ENCODE results near the gene TOR1B. TPM values are rescaled to one million over a fixed set of nuclear protein-coding genes. Genes with fewer than 3 reads are reported as not detected.
A peak's percentile ranks its signal among the peaks of the same experiment; 100 is the strongest.

Gene TOR1B
- total RNA-seq, 1 experiment from 2014 or later = 18.8 TPM

- TF ChIP-seq, protein P1, sequence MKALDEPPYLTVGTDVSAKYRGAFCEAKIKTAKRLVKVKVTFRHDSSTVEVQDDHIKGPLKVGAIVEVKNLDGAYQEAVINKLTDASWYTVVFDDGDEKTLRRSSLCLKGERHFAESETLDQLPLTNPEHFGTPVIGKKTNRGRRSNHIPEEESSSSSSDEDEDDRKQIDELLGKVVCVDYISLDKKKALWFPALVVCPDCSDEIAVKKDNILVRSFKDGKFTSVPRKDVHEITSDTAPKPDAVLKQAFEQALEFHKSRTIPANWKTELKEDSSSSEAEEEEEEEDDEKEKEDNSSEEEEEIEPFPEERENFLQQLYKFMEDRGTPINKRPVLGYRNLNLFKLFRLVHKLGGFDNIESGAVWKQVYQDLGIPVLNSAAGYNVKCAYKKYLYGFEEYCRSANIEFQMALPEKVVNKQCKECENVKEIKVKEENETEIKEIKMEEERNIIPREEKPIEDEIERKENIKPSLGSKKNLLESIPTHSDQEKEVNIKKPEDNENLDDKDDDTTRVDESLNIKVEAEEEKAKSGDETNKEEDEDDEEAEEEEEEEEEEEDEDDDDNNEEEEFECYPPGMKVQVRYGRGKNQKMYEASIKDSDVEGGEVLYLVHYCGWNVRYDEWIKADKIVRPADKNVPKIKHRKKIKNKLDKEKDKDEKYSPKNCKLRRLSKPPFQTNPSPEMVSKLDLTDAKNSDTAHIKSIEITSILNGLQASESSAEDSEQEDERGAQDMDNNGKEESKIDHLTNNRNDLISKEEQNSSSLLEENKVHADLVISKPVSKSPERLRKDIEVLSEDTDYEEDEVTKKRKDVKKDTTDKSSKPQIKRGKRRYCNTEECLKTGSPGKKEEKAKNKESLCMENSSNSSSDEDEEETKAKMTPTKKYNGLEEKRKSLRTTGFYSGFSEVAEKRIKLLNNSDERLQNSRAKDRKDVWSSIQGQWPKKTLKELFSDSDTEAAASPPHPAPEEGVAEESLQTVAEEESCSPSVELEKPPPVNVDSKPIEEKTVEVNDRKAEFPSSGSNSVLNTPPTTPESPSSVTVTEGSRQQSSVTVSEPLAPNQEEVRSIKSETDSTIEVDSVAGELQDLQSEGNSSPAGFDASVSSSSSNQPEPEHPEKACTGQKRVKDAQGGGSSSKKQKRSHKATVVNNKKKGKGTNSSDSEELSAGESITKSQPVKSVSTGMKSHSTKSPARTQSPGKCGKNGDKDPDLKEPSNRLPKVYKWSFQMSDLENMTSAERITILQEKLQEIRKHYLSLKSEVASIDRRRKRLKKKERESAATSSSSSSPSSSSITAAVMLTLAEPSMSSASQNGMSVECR (CRISPR knock-in tag; IDR thresholded peaks at IDR 0.05; ENCODE audit: borderline replicate concordance) = peak; percentile 76; the same call in 1 of the 2 replicates
- TF ChIP-seq ETV6 (CRISPR knock-in tag; IDR thresholded peaks at IDR 0.05) = peak; percentile 79; the same call in 1 of the 2 replicates
- TF ChIP-seq, protein P2, sequence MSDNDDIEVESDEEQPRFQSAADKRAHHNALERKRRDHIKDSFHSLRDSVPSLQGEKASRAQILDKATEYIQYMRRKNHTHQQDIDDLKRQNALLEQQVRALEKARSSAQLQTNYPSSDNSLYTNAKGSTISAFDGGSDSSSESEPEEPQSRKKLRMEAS (CRISPR knock-in tag; IDR thresholded peaks at IDR 0.05) = peak; percentile 86
- peak; percentile 37; the same call in 1 of the 2 replicates for TF ChIP-seq RELA (CRISPR knock-in tag; IDR thresholded peaks at IDR 0.05; ENCODE audit: borderline replicate concordance)
- no peak for TF ChIP-seq ZNF671 (CRISPR knock-in tag; IDR thresholded peaks at IDR 0.05)
These were observed 21.1 kb downstream of the TOR1B start, which contains the start of gene TOR1A (continued) for GRCh38 chr9:129823935-129824601.

- H3K4me1 Mint-ChIP-seq = peaks cover 9% of the 10 kb centered on the region
- TF ChIP-seq ZNF121 (CRISPR knock-in tag; IDR thresholded peaks at IDR 0.05) (no peak), JAZF1 (CRISPR knock-in tag; IDR thresholded peaks at IDR 0.05) (no peak), MXD4 (CRISPR knock-in tag; IDR thresholded peaks at IDR 0.05; ENCODE audit: borderline replicate concordance) (no peak), USF2 (CRISPR knock-in tag; IDR thresholded peaks at IDR 0.05) (no peak), ZSCAN18 (CRISPR knock-in tag; IDR thresholded peaks at IDR 0.05) (no peak), OVOL2 (CRISPR knock-in tag; IDR thresholded peaks at IDR 0.05; ENCODE audit: borderline replicate concordance) (no peak), RELA (CRISPR knock-in tag; IDR thresholded peaks at IDR 0.05; ENCODE audit: borderline replicate concordance) (no peak), FOXP4 (CRISPR knock-in tag; IDR thresholded peaks at IDR 0.05) (no peak), PRDM15 (CRISPR knock-in tag; IDR thresholded peaks at IDR 0.05) (no peak), GABPB1 (CRISPR knock-in tag; IDR thresholded peaks at IDR 0.05) (no peak)
- TF ChIP-seq, protein P3, sequence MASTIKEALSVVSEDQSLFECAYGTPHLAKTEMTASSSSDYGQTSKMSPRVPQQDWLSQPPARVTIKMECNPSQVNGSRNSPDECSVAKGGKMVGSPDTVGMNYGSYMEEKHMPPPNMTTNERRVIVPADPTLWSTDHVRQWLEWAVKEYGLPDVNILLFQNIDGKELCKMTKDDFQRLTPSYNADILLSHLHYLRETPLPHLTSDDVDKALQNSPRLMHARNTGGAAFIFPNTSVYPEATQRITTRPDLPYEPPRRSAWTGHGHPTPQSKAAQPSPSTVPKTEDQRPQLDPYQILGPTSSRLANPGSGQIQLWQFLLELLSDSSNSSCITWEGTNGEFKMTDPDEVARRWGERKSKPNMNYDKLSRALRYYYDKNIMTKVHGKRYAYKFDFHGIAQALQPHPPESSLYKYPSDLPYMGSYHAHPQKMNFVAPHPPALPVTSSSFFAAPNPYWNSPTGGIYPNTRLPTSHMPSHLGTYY (CRISPR knock-in tag; IDR thresholded peaks at IDR 0.05) = no peak
- DNase-seq (ENCODE audit: low spot score) = no peak
- H3K9me3 Mint-ChIP-seq = no peaks in the 10 kb centered on the region
- H3K4me3 Mint-ChIP-seq = no peak overlapping the region
- no peak overlapping the region for H3K27ac Mint-ChIP-seq
- H3K27me3 Mint-ChIP-seq (ENCODE audit: low read depth) = no peaks in the 10 kb centered on the region
- CTCF ChIA-PET = interaction anchor here (0.6 kb wide), 1 partner anchor 491 kb away, joined by 3 read pairs; no protein-coding TSS in a partner anchor
- H3K36me3 Mint-ChIP-seq = peaks cover 33% of the 10 kb centered on the region
- POLR2A ChIA-PET = interaction anchor here (0.7 kb wide), 1 partner anchor 200 kb away, joined by 3 read pairs; no protein-coding TSS in a partner anchor
- no peak for ATAC-seq
These were observed 23.4 kb downstream of the TOR1B start for GRCh38 chr9:129826344-129826743.
